HG02588 (cell line): ENCODE measurements around the gene PACS2.

Experiments
- ATAC-seq: cut with Tn5 transposase; IDR thresholded peaks from one replicate; pipeline ENCODE4 v1.9.1; 2021; ENCODE audit warnings: mild to moderate bottlenecking, moderate library complexity; ENCODE audit not compliant: unreplicated experiment

PACS2 gene

DNA sequence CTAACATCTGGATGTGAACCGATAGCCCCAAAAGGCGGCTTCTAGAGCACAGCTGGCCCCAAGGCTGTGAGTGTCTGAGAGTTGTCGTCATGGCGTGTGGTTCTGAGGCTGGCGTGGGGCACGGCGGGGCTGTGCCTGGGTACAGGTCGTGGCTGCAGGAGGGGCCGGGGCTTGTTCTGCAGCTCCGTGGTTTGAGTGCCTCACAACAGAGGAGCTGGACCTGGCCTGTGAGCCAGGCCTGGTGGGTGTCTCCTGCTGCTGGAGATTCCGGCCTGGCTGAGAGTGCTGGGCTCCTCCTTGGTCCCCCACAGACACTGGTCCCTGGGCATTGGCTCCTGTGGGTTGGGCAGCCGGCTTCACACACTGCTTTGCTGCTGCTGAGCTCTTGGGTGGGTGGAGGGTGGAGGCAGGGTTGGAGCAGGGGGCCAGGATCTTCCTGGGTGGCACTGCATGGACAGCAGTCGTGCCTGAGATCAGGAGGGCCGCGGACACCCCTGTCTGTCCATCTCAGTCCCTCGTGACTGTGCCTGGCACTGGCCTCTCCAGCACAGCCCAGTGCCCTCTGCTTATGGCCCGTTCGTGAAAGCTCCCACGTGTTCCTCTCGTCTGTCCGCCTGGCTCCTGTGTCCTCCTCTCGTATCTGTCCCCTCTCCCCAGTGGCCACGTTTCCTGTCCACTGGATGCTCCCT, 52.0 kb downstream of the PACS2 start:
- ATAC-seq, result no peak

DNA sequence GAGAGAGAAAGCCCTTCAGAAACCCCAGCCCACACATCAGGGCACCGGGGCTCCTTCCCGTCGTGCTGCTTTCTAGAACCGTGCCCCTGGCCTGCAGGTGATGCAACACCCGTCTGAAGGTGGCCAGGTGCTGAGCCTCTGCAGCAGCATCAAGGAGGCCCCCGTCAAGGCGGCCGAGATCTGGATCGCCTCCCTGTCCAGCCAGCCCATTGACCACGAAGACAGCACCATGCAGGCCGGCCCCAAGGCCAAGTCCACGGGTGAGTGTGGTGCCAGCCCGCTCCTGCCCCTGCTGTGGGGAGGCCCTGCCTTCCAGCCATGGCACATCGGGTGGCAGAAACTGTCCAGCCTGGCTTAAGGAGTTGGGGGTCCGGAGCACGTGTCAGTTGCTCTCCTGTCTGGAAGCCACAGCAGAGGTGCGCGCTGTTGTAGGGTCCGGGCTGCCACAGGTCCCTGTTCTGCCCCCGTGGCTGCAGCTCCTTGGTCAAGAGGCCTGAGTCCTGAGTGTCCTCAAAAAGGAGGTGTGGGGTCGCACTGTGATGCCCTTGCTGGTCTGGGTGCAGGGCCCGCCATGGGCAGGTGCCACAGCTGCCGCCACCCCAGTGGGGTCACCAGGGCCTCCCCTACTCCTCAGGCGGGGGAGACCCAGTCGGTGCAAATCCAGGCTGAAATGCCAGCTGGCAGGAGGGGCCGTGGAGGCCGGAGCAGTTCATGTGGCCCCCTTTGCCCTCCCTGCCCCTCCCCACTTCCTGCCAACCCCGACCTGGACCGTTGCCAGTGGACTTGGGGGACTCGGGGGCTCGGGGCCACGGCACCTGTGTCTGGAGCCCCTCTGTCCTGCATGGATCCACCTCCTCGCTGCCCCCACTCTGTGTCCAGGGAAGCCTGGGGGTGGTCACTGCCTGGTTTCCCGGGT, 52.8 kb downstream of the PACS2 start:
- ATAC-seq, result no peak

- no peak for ATAC-seq
Measured at GRCh38 chr14:105368032-105368417, 53.5 kb downstream of the PACS2 start.

DNA sequence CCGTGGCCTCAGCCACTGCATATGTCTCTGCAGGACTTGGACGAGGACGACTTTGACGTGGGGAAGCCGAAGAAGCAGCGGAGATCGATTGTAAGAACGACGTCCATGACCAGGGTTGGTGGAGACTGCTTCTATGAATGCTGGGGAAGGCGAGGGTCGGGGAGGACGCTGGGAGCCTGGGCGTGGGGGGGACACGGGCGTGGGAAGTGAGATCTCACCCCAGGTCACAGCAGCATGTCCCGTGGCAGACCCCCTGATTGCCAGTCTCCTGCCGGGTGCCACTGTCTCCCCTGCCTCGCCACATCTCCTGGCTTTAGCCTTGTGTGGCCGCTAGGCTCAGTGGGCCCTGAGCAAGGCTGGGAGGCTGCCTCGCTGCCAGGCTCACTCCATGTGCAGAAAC, 53.9 kb downstream of the PACS2 start:
- ATAC-seq, result no peak

DNA sequence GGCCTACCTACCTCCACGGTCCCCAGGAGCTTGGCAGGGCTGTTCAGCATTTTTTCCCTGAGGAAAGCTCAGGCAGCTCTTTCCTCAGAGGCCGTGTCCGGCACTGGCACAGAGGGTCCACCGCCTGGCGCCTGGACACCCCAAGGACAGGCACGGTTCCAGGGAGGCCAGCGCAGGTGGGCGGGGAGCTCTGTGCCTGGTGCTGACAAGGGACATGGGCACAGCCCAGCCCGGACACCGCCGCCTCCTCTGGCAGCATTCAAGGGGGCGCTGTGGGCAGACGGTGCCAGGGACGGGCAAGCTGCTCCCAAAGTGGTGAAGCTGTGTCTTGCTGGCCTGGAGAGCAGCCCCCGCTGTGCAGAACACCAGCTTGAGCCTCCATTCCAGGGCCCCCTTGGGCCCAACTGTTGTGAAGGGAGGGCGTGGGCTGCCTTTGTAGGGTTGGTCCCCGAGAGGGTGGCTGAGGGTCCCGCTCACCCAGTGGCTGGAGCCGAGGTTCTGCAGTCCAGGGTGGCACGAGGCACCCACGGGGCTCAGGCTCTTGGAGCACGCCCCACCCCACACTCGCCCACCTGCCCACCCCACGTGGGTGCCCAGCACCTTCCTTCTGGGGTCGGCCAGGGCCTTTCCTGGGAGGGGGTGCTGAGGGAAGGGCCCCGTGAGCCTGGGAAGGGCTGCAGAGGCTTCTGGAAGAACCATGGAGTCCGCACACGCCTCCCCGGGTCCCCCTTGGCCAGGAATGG, 54.5 kb downstream of the PACS2 start:
- ATAC-seq, result no peak

- ATAC-seq, result no peak
Measured at GRCh38 chr14:105369653-105370040, 55.1 kb downstream of the PACS2 start.

- ATAC-seq, result no peak
Measured at GRCh38 chr14:105374389-105374788, 59.8 kb downstream of the PACS2 start.

- ATAC-seq, result no peak
Measured at GRCh38 chr14:105375635-105376057, 61.1 kb downstream of the PACS2 start.

- no peak for ATAC-seq
Measured at GRCh38 chr14:105376521-105377440, 62.2 kb downstream of the PACS2 start.

DNA sequence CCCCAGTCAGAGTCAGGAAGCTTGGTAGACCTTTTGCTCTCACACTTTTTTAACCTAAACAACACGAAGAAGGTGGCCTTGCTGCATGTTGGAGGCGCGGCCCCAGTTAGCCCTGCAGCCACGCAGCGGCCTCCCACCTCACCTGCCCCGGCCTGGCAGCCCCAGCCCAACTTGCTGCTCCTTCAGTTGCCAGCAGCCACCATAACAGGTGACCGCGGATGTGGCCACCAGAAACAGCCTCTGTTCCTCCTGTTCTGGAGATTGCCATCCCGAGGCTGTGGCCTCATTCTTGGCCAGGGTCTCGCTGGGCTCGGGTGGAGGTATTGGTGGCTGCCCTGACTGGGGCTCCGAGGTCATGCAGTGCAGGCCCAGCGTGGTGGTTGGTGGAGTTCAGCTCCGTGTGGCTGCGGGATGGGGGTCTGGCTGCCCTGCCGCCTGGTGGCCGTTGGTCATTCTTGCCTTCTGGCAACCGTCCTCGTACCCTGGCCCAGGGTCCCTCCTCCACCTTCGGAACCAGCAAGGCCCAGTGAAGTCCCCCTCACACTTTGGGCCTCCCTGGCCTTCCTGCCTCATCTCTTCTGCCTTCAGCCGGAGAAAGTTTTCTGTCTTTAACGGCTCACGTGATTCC, 63.1 kb downstream of the PACS2 start:
- ATAC-seq, result no peak

DNA sequence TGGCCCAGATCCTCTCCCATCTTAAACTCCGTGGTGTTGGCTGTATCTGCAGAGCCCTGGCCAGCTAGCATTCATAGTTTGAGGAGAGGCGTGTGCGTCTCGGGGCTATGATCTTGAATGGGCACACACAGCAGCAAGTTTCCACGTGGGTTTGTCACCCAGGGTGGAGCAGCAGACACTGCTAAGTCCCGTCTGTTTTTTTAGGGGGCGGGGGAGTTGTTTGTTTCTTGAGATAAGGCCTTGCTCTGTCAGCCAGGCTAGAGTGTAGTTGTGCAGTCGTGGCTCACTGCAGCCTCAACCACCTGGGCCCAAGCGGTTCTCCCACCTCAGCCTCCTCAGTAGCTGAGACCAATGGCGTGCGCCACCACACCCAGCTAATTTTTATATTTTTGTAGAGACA, 63.7 kb downstream of the PACS2 start:
- ATAC-seq, result no peak

GRCh38 chr14:105378873-105379685, 64.5 kb downstream of the PACS2 start:
- ATAC-seq, result no peak

DNA sequence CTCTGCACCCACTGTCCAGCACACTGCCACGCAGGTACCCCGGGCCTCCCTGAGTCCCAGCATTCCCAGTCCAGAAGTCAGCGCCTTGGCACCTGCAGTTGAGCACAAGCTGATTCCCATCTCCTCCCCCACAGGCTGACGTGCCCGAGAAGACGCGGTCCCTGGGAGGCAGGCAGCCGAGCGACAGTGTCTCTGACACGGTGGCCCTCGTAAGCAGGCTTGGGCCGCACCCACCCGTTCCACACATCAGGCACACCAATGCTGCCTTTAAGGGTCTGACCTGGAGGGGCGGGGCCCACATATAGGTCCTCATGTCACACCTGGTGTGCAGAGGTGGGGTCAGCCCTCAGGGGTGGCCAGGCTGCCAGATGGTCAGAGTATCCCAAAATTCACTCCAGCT, 65.4 kb downstream of the PACS2 start:
- no peak for ATAC-seq

- no peak for ATAC-seq
Measured at GRCh38 chr14:105380756-105381155, 66.2 kb downstream of the PACS2 start.

DNA sequence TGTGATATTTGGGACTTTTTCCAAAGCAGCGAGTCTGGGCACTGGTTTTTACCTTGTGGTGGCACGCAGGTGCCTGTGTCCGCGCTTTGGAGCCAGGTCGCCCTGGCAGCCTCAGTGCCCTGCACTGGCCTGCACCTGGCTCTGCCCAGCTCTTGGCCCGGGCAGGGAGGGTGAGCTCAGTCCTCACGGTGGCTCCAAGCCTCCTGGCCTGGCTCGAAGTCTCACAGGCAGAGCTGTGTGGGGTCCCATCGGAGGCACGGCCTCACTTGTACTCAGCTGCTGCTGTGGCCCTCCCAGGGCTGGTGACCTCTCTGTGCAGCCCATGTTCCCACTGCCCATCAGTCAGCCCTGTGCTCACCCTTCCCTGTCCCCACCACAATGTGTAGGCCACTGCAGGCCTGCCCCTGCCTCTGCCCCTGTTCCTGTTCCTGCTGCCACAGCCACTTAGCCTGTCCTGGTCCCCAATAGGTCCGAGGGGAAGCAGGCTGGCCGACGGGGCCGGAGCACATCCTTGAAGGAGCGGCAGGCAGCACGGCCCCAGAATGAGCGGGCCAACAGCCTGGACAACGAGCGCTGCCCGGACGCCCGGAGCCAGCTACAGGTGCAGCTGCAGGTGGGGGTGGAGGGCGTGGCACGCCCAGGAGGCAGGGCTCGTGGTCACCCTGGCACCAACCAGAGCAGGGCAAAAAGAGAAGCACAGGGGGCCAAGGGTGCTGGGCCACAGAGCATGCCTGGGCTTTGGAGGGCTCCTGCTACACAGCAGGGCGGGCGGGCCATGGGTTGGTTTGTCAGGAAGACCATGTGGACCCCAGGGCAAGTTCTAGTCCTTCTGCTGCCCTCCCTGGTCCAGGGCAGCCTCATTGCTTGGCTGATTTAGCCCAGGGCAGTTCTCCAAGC, 67.1 kb downstream of the PACS2 start:
- ATAC-seq, result no peak

DNA sequence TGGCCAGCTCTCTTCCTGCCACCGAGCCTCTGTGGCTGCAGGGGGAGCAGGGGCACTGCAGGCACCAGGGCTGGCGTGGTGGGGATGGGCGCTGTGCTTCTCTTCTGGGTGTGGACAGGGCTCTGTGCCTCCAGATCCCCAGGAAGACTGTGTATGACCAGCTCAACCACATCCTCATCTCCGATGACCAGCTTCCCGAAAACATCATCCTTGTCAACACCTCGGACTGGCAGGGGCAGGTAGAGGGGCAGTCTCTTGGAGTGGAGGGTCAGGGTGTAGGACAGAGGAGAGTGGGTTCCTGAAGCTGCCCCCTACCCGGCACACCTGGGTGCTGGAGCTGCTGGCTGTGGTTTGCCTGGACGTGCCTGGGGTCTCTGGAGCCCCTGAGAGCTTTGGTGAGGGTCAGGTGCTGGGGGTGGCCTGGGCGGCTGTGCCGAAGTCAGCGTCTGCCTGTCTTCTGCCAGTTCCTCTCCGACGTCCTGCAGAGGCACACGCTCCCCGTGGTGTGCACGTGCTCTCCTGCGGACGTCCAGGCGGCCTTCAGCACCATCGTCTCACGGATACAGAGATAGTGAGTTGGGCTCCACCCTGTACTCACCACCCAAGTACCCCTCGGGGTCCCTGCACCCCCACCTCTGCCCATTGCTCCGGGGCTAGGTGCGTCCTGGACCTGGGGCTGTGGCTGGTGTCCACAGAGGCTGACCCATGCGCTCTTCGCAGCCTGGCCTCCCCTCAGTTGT, 68.0 kb downstream of the PACS2 start:
- ATAC-seq, result no peak

GRCh38 chr14:105383083-105383730, 68.7 kb downstream of the PACS2 start:
- ATAC-seq, result no peak
